ENCODE data around the gene TROAP. TPM values are rescaled to one million over a fixed set of nuclear protein-coding genes. Genes with fewer than 3 reads are reported as not detected.

TROAP gene
- total RNA-seq, 1 experiment from 2014 or later = 75.3 TPM

DNA sequence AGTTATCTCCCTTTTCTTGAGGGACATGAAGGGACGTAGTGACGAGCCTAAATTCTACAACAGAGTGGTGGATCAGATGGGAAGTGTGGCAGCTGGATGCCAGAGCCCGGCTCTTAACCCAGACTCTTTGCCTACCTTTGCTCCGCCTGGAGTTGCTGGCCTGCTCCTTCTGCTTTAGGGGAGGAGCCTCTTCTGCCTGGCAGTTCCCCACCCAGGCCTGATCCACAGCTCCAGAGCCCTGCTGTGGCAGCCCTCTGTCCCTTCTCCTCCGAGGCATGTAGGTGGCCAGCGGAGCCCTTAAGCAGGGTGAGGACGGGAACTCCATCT is 30.4 kb upstream of the TROAP start:
- Histone ChIP-seq H3K23me2 (ENCODE audit: insufficient read length, low read depth, low read length, poor library complexity, severe bottlenecking) (peaks cover 5% of the 10 kb centered on the region), H2BK12ac (ENCODE audit: insufficient read length, low read depth, low read length) (no peak overlapping the region), H2BK20ac (ENCODE audit: low read depth, low read length, poor library complexity, severe bottlenecking) (no peak overlapping the region), H3K18ac (ENCODE audit: insufficient read length, low read depth, low read length) (no peak overlapping the region), H3K4me1 (ENCODE audit: insufficient read depth, low read length) (no peaks in the 10 kb centered on the region), H3K23ac (ENCODE audit: insufficient read length, low read depth, low read length) (no peak overlapping the region), H3K27ac (ENCODE audit: insufficient read length, low read depth, low read length) (no peak overlapping the region), H2AK5ac (ENCODE audit: insufficient read length, low read length) (no peak overlapping the region), H3K14ac (ENCODE audit: insufficient read depth, low read length) (no peak overlapping the region), H3K4ac (ENCODE audit: low read depth, low read length) (no peak overlapping the region), H3K9ac (ENCODE audit: extremely low read depth, insufficient read length, low read length) (no peak overlapping the region), H4K20me1 (ENCODE audit: control insufficient read depth, insufficient read depth, insufficient read length) (peaks cover 3% of the 10 kb centered on the region), H3T11ph (ENCODE audit: low read length) (no peak overlapping the region), H4K8ac (replicated peaks; ENCODE audit: insufficient read length, low read depth, low read length) (no peak overlapping the region), H2BK15ac (ENCODE audit: low read depth, low read length) (no peak overlapping the region), H2BK120ac (ENCODE audit: low read depth, low read length, poor library complexity, severe bottlenecking) (no peak overlapping the region), H4K5ac (ENCODE audit: insufficient read length, low read depth, low read length) (no peak overlapping the region), H3K4me2 (ENCODE audit: insufficient read depth, insufficient read length, low read length) (no peak overlapping the region), H2BK5ac (ENCODE audit: insufficient read length, low read length) (no peak overlapping the region), H3K56ac (ENCODE audit: insufficient read length, low read depth, low read length) (no peak overlapping the region), H4K91ac (ENCODE audit: insufficient read length, low read depth, low read length) (no peak overlapping the region), H3K79me2 (ENCODE audit: insufficient read depth, low read length) (no peaks in the 10 kb centered on the region), H2AFZ (ENCODE audit: low read length) (no peak overlapping the region), H3K9me3 (ENCODE audit: control insufficient read depth, low read depth, low read length) (no peaks in the 10 kb centered on the region), H3K27me3 (ENCODE audit: insufficient read depth, low read length) (peaks cover 44% of the 10 kb centered on the region), H3K79me1 (ENCODE audit: insufficient read depth, low read depth, low read length, poor library complexity, severe bottlenecking) (no peaks in the 10 kb centered on the region)
- no CpG with 5 or more reads among the region's 7 CpGs for WGBS (ENCODE audit: extremely low coverage, insufficient read length, low lambda C conversion rate)
- no peak overlapping the region for H3K27ac Mint-ChIP-seq
- peaks cover 84% of the 10 kb centered on the region for H3K27me3 Mint-ChIP-seq (ENCODE audit: low read depth)
- H3K4me1 Mint-ChIP-seq = peaks cover 12 to 41% of the 10 kb centered on the region in 2 experiments
- no peak for DNase-seq
- H3K36me3 Mint-ChIP-seq (ENCODE audit: insufficient read depth in 1 of 3, low read depth in 3 of 3) = no peaks in the 10 kb centered on the region; a peak in 1 of 7 replicates
- H3K9me3 Mint-ChIP-seq = peaks cover 0 to 2% of the 10 kb centered on the region in 2 experiments; a peak in 1 of 5 replicates
- H3K4me3 Mint-ChIP-seq = no peak overlapping the region
- TF ChIP-seq, protein P1, sequence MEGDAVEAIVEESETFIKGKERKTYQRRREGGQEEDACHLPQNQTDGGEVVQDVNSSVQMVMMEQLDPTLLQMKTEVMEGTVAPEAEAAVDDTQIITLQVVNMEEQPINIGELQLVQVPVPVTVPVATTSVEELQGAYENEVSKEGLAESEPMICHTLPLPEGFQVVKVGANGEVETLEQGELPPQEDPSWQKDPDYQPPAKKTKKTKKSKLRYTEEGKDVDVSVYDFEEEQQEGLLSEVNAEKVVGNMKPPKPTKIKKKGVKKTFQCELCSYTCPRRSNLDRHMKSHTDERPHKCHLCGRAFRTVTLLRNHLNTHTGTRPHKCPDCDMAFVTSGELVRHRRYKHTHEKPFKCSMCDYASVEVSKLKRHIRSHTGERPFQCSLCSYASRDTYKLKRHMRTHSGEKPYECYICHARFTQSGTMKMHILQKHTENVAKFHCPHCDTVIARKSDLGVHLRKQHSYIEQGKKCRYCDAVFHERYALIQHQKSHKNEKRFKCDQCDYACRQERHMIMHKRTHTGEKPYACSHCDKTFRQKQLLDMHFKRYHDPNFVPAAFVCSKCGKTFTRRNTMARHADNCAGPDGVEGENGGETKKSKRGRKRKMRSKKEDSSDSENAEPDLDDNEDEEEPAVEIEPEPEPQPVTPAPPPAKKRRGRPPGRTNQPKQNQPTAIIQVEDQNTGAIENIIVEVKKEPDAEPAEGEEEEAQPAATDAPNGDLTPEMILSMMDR (conservative IDR thresholded peaks at IDR 0.05) = no peak

Data from H9 (cell line).